Epithelial cell of esophagus (primary cell): ENCODE results near the gene CPA5.
"Not testable (repeated sequence)": the region's sequence is repeated elsewhere in the genome, so short reads cannot be mapped to it uniquely, and the experiment has no call there.

Source experiments
- DNase-seq: peaks from one replicate; pipeline ENCODE4 v3.0.0; 2010; ENCODE audit warnings: low read depth
- H3K4me3 ChIP-seq: 2 replicates; pipeline ENCODE4 v1.5.1; 2011; ENCODE audit warnings: mild to moderate bottlenecking, low read length, control low read depth
- CTCF ChIP-seq: IDR thresholded peaks from 2 replicates; pipeline ENCODE4 v1.5.1; 2011; ENCODE audit warnings: low read depth, mild to moderate bottlenecking, low read length, control low read depth, inconsistent platforms; ENCODE audit not compliant: insufficient read depth; ENCODE audit errors: missing control alignments

Gene CPA5

GRCh38 chr7:130314305-130314704 is 30.3 kb upstream of the CPA5 start:
- no peak for DNase-seq
- no peak for TF ChIP-seq CTCF
- H3K4me3 ChIP-seq, result no peak overlapping the region

DNA sequence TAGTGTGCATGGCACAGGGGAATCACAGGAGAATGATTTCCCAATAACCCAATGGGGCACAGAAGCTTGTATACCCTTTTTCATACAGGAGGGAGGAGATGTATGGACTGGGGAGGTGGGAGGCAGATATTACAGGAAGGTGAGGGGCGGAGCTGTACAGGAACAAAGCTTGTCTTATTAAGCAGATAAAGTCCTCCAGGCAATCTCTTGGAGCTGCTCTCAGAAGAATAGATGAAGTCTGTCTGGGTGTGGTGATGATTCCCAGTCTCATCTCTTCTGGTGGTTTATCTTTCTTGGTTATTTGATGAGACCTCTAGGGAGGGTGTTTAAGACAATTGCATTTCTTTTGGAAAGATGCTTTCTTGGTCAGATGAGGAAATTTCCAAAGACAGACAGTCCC is 25.1 kb upstream of the CPA5 start:
- DNase-seq, result no peak
- no peak for TF ChIP-seq CTCF
- H3K4me3 ChIP-seq, result no peak overlapping the region

- not testable (repeated sequence) for H3K4me3 ChIP-seq
- DNase-seq, result peak; percentile 8
Measured at GRCh38 chr7:130321542-130322229, 22.9 kb upstream of the CPA5 start.

DNA sequence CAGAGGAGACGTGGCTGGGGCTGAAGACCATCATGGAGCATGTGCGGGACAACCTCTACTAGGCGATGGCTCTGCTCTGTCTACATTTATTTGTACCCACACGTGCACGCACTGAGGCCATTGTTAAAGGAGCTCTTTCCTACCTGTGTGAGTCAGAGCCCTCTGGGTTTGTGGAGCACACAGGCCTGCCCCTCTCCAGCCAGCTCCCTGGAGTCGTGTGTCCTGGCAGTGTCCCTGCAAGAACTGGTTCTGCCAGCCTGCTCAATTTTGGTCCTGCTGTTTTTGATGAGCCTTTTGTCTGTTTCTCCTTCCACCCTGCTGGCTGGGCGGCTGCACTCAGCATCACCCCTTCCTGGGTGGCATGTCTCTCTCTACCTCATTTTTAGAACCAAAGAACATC is 22.0 kb upstream of the CPA5 start:
- peak; percentile 70 for DNase-seq
- no peak overlapping the region for H3K4me3 ChIP-seq
- TF ChIP-seq CTCF, result no peak

DNA sequence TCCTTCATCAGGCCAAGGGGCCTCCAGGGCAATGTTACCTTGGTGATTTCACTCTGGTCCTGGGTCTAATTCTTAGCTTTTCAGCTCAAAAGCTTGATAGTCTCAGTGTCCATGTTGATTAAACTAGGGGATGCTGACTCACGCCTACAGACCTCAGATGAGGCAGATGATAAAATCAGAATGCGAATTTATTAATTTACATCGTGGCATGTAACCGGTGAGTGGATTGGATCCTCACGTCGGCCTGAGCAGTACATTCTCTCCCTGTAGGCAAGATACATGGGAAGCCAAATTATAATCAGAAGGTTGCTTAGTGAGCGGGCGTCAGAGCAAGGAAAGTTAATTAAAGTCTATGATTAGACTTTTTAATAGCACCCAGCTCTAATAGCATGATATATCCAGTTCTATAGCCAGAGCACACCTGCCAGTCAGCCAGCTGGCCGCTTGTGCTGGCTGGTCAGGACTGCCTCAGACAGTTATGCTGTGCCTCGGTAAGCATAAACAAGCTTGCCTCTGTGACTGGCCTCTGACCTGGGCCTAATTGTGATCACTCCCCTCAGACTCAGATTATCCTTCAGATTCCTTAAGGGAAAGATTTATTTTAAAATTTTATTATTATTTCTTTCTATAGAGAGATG is 20.2 kb upstream of the CPA5 start:
- DNase-seq, result no peak
- no peak for TF ChIP-seq CTCF
- H3K4me3 ChIP-seq, result no peak overlapping the region

DNA sequence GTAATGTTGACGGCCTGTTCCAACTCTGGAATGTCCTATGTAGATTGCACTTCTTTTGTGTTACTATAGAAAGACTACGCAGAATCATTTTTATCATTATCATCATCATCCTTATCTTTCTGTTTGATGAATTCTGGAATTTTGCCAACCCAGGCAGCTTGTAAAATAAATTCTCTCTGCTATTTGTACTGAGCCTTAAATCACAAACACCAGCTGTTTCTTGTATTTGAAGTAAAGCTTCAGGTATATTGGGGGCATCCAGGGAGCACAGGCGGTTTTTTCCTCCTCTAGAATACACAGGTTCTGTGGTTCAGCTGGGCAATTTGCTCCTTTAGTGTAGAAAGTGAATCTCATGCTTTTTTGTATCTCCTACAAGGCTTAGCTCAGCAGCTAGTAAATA is 14.9 kb upstream of the CPA5 start:
- no peak for DNase-seq
- no peak for TF ChIP-seq CTCF
- no peak overlapping the region for H3K4me3 ChIP-seq

- DNase-seq, result peak; percentile 39
- no peak for TF ChIP-seq CTCF
- H3K4me3 ChIP-seq, result no peak overlapping the region
Measured at GRCh38 chr7:130332259-130333053, 12.2 kb upstream of the CPA5 start.
